HG03196 (cell line): ENCODE results near the gene AMMECR1.
"Not testable (repeated sequence)": the region's sequence is repeated elsewhere in the genome, so short reads cannot be mapped to it uniquely, and the experiment has no call there.

Source experiments
- ATAC-seq: cut with Tn5 transposase; IDR thresholded peaks from one replicate; pipeline ENCODE4 v1.9.1; 2021; ENCODE audit not compliant: unreplicated experiment

The AMMECR1 gene

GRCh38 chrX:110173192-110174175, 144.4 kb downstream of the AMMECR1 start:
- ATAC-seq, result no peak

DNA sequence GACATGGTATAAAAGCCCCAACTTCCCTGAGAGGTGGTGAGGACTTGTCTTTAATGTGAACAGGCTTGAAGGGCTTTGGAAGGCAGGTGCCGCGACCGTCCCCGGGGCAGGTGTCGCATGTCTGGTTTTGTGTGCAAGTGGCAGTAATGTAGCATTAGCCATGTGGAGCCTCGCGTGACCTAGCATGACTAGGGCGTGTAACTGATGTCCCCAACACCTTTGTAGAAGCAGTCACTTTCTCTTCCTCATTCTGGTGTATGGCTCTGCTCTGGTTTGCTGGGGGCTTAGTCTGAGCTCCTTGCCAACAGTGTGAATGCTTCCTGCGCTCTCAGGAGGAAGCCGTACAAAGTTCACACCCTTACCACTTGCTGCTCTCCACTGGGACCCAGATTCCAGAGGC, 145.7 kb downstream of the AMMECR1 start:
- peak; percentile 95 for ATAC-seq

GRCh38 chrX:110171442-110171841, 146.4 kb downstream of the AMMECR1 start:
- ATAC-seq, result no peak

GRCh38 chrX:110170029-110170428, 147.9 kb downstream of the AMMECR1 start:
- ATAC-seq, result no peak

GRCh38 chrX:110168585-110168984, 149.3 kb downstream of the AMMECR1 start:
- ATAC-seq, result no peak

- no peak for ATAC-seq
Observed at GRCh38 chrX:110167952-110168451, 149.9 kb downstream of the AMMECR1 start.

DNA sequence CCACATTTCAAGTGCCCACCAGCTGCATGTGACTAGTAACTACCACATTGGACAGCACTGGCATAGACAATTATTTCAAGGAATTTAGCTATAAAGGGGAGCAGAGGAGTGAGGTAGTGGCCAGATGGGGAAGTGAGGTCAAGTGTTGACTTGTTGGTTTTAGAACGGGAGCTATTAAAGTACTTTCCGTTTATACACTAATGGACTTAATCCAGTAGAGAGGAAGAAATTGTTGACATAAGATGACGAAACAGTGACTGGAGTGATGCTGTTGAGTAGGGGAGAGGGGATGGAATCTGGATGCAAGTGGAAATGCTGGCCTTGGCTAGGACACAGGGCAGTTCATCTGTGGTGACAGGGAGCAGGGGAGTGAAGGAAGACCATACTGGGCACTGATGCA, 154.4 kb downstream of the AMMECR1 start:
- ATAC-seq, result no peak

DNA sequence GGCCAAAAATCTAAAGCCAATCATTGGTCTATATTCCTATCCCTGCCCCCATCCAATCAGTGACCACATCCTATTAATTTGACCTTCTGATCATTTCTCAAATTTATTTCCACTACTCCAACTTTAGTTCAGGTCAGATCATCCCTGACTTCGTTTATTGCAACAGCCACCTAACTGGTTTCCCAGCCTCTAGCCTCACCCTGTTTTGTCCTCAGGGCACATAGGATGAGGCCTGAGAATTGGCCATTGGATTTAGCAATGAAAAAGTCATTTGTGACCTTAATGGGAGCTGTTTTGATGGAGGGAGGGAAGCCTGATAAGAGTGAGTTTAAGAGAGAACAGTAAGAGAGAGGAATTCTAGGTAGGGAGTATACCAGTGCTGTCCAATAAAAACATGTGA, 155.0 kb downstream of the AMMECR1 start:
- ATAC-seq, result no peak

GRCh38 chrX:110162131-110162530, 155.8 kb downstream of the AMMECR1 start:
- no peak for ATAC-seq

- no peak for ATAC-seq
Observed at GRCh38 chrX:110161361-110161686, 156.6 kb downstream of the AMMECR1 start.

DNA sequence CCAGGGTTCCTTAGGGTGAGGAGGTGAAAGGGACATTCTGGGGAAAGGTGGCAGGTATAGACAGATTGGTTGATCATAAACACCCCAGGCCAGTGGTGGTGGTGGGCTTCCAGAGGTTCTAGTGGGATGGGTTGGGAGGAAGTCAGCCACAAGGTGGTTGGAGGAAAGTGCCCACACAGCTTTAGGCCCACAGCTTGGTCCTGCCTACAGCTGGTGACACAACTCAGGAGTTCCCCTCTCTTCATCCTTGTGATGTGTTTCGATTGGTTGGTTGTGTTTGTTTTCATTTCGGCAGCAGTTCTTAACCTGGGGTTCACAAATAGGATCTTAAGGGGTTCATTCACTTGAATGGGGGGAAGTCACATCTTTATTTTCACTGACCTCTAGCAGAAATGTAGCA, 158.0 kb downstream of the AMMECR1 start:
- ATAC-seq, result no peak

DNA sequence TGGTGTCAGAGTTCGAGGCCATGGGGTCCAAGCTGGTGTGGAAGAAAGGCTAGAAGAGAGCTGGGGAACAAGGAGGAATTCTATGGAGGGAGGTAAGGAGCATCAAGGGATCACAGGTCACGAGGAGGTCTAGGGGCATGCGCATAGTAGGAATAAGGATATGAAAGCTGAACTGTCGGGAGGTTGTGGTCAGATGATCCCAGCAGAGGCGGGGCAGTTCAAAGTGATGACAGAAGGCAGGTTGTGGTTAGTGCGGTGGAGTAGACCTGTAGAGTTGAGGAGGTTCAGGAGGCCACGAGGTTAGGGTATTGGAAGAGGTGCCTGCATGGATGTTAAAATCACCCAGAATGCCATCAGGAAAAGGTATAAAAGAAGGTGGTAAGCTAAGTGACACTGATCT, 158.7 kb downstream of the AMMECR1 start:
- no peak for ATAC-seq

DNA sequence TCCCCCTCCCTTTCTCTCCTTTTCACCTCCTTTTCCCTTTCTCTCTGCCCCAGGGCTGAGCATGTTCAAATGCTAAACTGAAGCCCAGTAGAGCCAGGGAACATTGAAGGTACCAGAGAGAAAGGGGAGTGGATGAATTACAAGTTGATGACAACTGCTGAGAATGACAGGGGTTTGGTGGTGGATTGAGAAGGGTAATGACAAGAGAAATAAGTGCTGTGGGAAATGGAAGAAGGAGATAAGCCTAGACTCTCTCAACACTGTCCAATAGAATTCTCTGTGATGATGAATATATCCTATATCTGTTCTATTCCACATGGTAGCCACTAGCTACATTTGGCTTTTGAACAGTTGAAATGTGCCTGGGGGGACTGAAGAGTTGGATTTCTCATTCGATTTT, 160.4 kb downstream of the AMMECR1 start:
- ATAC-seq, result no peak

- ATAC-seq, result no peak
Observed at GRCh38 chrX:110156167-110156754, 161.6 kb downstream of the AMMECR1 start.

DNA sequence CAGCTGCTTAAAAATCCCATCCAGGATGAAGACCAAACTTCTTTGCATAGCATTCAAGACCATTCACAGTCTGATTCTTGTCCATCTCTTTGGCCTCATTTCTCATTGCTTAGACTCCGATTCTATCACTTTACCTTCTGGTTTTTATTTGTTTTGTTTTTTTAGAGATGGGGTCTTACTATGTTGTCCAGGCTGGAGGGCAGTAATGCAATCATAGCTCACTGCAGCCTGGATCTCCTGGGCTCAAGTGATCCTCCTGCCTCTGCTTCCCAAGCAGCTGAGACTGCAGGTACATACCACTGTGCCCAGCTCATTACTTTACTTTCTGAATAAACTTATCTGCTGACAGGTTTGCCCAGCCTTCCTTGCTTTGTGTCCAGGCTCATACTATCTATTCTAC, 162.1 kb downstream of the AMMECR1 start:
- ATAC-seq, result no peak

DNA sequence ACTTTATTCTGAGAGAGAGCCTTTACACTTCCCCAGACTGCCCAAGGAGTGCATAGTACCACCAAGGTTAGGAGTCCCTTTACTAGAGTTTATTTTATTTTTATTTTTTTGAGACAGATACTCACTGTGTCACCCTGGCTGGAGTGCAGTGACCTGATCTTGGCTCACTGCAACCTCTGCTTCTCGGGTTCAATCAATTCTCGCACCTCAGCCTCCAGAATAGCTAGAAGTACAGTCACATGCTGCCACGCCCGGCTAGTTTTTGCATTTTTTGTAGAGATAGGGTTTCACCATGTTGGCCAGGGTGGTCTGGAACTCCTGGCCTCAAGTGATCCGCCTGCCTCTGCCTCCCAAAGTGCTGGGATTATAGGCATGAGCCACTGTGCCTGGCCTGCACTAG, 163.6 kb downstream of the AMMECR1 start:
- not testable (repeated sequence) for ATAC-seq

- no peak for ATAC-seq
Observed at GRCh38 chrX:110153896-110154295, 164.0 kb downstream of the AMMECR1 start.

- no peak for ATAC-seq
Observed at GRCh38 chrX:110153244-110153643, 164.6 kb downstream of the AMMECR1 start.

- ATAC-seq, result no peak
Observed at GRCh38 chrX:110146521-110146920, 171.4 kb downstream of the AMMECR1 start.

DNA sequence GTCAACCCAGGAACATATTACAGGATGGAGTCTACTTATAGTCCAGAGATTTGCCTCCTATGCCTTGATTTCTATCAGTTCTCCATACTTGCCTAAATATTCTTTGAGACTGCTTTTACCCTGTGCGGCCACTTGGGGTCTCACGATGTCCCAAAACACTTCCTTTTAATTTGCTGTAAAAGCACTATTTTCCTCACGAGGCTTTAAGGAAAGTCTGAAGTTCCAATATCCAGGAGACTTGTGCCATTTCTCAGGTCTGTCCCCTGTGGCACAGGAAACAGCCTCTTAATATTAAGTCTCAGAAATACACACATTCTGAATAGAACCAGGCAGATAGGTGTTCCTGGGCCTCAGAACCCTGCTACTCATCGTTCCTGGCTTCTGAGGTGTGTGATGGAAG, 172.0 kb downstream of the AMMECR1 start:
- no peak for ATAC-seq

GRCh38 chrX:110145311-110145710, 172.6 kb downstream of the AMMECR1 start:
- no peak for ATAC-seq
